Cardiac fibroblast (primary cell): Measurements from ENCODE around the gene CAPN13.
A peak's percentile ranks its signal among the peaks of the same experiment; 100 is the strongest.

Experiments
- DNase-seq, 2 donors: peaks; one replicate each; pipeline versions ENCODE4 v3.0.0 to v3.0.0-alpha.2; 2010; ENCODE audit warnings: low read depth in 2 of 2
- H3K4me3 ChIP-seq, 2 donors: replicated peaks in 1 of 2; 1 replicate in 1 of 2; 2 replicates in 1 of 2; pipeline ENCODE4 v1.5.1; 2011; ENCODE audit warnings: low read depth in 2 of 2, low read length in 2 of 2, mild to moderate bottlenecking in 2 of 2, moderate library complexity in 1 of 2
- TF ChIP-seq, protein P1 (sequence below): IDR thresholded peaks from one replicate; pipeline ENCODE4 v1.5.1; 2011; ENCODE audit warnings: low read depth, mild to moderate bottlenecking, low read length, inconsistent platforms

Gene CAPN13

DNA sequence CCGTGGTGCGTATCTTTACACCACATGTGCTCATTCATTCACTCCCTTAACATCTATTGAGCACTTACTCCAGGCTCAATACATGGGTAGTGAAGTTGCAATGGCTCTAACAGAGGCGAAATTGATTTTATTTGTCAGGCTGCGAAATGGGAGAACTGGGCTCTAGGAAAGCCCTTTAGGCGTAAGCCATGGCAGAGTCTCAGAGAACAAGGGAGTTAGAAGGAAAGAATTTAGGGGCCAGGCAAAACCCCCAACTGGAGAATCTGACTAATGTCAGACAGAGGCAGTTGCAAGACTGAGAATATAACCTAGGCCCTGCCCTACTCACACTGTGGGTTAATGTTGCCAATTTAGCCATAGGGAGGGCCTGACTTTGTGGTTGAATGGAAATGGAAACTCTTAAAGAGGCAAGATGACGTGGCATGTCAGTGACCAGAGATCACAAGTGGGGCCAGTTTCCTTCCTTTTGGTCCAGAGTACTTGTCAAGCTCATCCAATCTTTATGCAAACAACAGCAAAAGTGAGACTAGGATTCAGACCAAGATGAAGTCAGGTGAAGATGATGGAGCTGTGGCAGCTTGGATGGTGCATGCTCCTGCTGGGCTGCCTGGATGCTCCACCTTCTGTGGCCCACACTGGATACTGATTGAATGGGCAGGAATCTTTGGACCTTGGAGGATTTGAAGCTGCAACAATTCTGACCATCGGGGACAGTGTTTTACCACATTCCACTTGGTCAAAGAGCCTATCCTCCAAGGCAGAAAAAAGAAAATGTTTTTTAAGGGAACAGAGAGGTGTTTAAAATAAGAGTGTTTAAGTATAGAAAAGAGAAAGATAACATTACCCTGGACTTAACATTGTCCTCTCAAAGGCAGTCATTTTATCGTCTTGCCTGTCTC, 92.2 kb downstream of the CAPN13 start:
- TF ChIP-seq, protein P1, sequence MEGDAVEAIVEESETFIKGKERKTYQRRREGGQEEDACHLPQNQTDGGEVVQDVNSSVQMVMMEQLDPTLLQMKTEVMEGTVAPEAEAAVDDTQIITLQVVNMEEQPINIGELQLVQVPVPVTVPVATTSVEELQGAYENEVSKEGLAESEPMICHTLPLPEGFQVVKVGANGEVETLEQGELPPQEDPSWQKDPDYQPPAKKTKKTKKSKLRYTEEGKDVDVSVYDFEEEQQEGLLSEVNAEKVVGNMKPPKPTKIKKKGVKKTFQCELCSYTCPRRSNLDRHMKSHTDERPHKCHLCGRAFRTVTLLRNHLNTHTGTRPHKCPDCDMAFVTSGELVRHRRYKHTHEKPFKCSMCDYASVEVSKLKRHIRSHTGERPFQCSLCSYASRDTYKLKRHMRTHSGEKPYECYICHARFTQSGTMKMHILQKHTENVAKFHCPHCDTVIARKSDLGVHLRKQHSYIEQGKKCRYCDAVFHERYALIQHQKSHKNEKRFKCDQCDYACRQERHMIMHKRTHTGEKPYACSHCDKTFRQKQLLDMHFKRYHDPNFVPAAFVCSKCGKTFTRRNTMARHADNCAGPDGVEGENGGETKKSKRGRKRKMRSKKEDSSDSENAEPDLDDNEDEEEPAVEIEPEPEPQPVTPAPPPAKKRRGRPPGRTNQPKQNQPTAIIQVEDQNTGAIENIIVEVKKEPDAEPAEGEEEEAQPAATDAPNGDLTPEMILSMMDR, result no peak
- DNase-seq, result no peak
- no peak overlapping the region for H3K4me3 ChIP-seq

DNA sequence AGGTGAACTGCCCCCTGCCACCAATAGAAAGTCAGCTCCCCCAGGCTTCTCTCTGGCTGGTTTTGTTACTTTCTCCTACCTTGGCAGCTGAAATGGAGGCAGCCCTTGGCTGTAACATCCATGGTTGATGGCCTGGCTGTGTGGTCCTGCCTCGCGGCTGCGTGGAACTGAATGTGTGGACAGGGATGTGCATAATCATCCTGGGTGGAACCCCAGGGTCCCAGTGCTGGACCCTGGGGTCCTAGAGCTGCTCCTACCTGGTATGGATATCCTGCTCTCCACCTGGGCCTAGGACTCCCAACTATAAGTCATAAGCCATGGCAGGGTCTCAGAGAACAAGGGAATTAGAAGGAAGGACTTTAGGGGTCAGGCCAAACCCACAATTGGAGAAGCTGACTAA, 93.5 kb downstream of the CAPN13 start:
- TF ChIP-seq, protein P1, result no peak
- H3K4me3 ChIP-seq, result no peak overlapping the region
- DNase-seq, result no peak

DNA sequence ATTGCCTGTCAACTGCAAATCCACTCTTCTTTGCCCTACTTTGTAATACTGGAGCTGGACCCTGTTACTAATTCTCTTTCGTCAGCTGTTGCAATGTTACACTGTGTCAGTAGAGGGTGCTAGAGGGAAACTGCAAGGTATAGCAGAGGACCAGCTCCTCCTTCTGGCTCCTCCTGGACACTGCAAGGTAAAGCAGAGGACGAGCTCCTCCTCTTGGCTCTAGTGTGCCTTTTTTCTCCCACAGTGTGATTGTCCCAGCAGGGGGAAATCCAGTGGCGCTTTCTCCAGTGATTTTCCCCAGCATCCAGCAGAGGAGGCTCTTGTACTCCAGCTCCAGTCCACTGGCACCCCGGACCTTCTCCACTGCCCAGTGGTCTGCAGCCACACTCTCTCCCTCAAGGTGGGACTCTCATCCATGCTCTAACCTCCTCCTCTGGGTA, 95.6 kb downstream of the CAPN13 start:
- TF ChIP-seq, protein P1, result peak; percentile 100
- peak; percentile 93 to 94 for DNase-seq
- no peak overlapping the region for H3K4me3 ChIP-seq

DNA sequence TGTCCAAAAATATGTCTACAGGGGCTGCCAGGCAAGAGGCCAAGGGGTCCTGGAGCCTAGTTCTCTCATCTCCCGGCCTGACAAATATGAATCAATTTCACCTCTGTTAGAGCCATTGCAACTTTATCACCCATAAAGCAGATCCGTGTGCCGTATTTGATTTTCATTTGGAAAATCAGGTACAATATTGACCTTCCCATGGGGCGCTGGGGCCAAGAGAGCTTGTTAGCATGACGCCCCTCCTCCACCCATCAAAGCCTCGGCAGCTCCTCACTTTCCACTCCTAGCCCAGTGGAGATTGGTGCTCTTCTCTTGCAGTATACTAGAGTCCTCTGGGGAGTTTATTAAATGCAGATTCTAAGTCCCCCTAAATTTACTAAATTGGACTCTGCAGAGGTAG, 96.8 kb downstream of the CAPN13 start:
- TF ChIP-seq, protein P1, result no peak
- DNase-seq, result no peak
- no peak overlapping the region for H3K4me3 ChIP-seq

DNA sequence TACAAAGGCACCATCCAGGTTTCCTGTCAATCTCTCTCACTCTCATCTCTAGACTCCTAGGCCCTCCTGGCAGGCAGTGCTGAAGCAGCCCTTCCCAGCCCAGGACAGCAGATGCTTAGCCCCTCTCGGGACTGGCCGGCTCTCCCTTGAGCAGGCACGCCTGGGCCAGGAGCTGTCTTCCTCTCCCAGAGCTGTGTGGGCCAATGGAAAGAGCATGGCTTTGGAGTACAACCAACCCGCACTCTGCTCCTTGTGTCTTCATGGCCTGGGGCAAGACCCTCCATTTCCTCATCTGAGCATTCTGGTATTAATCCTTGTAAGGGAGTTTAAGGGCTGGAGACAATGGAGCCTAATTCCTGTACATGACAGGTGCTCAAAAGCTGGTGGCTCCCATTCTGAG, 97.2 kb downstream of the CAPN13 start:
- no peak overlapping the region for H3K4me3 ChIP-seq
- no peak for DNase-seq
- TF ChIP-seq, protein P1, result no peak

DNA sequence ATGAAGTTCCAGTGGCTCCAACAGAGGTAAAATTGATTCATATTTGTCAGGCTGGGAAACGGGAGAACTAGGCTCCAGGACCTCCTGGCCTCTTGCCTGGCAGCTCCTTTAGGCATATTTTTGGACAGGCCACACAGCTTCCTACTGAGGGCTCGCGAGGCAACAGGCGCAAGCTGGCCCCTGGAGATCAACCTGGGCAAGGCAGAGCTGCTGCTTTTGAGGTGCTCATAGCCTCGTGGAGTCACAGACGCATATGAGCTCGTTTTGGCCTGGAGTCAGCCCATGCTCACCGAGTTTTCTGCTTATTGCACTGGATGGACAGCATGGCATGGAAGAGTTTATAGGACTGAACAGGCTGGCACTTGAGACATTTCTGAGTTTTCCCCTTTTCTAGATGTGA, 97.7 kb downstream of the CAPN13 start:
- no peak overlapping the region for H3K4me3 ChIP-seq
- no peak for DNase-seq
- TF ChIP-seq, protein P1, result no peak
